Upper lobe of left lung (tissue), 4 donors: Measurements from ENCODE around the gene GPD2.

Experiments used
- EP300 ChIP-seq, 4 donors: sonication (generic); formaldehyde crosslinking; IDR thresholded peaks; one replicate each; pipeline ENCODE4 v1.5.1; 2017; ENCODE audit warnings: antibody characterized with exemption in 4 of 4, control low read depth in 2 of 4
- POLR2A ChIP-seq, 4 donors: fragments of 450-650 bp; IDR thresholded peaks; one replicate each; pipeline ENCODE4 v1.5.1; 2016 to 2017; ENCODE audit warnings: antibody characterized with exemption in 4 of 4, mild to moderate bottlenecking in 2 of 4
- POLR2AphosphoS5 ChIP-seq, 2 donors: sonication (generic); formaldehyde crosslinking; IDR thresholded peaks; one replicate each; pipeline ENCODE4 v1.5.1; 2017; ENCODE audit warnings: antibody characterized with exemption in 2 of 2
- TF ChIP-seq, protein P1 (sequence below), 6 experiments: fragments of 450-650 bp in 4 of 6; fragments of 200-600 bp in 2 of 6; sonication (generic) in 2 of 6; IDR thresholded peaks; one replicate each; pipeline ENCODE4 v1.5.1; 2016 to 2019; ENCODE audit warnings: antibody characterized with exemption in 6 of 6

GRCh38 chr2:156394033-156394741 is 42.0 kb upstream of the GPD2 start:
- no peak for TF ChIP-seq POLR2A (IDR thresholded peaks at IDR 0.05)
- TF ChIP-seq, protein P1, sequence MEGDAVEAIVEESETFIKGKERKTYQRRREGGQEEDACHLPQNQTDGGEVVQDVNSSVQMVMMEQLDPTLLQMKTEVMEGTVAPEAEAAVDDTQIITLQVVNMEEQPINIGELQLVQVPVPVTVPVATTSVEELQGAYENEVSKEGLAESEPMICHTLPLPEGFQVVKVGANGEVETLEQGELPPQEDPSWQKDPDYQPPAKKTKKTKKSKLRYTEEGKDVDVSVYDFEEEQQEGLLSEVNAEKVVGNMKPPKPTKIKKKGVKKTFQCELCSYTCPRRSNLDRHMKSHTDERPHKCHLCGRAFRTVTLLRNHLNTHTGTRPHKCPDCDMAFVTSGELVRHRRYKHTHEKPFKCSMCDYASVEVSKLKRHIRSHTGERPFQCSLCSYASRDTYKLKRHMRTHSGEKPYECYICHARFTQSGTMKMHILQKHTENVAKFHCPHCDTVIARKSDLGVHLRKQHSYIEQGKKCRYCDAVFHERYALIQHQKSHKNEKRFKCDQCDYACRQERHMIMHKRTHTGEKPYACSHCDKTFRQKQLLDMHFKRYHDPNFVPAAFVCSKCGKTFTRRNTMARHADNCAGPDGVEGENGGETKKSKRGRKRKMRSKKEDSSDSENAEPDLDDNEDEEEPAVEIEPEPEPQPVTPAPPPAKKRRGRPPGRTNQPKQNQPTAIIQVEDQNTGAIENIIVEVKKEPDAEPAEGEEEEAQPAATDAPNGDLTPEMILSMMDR (IDR thresholded peaks at IDR 0.05) = no peak
- no peak for TF ChIP-seq EP300 (IDR thresholded peaks at IDR 0.05)
- no peak for TF ChIP-seq POLR2AphosphoS5 (IDR thresholded peaks at IDR 0.05)
